Prostate gland (tissue), 2 donors: ENCODE measurements around the gene KMT2C. TPM values are rescaled to one million over a fixed set of nuclear protein-coding genes. Genes with fewer than 3 reads are reported as not detected.

Experiments
- DNase-seq: peaks from one replicate; pipeline ENCODE4 v3.0.0-alpha.2; 2019; ENCODE audit warnings: low spot score
- H3K27ac ChIP-seq, 2 donors: fragments of 200-600 bp; sonication (generic); 2 replicates each; pipeline ENCODE4 v1.5.1; 2017 to 2019
- H3K27me3 ChIP-seq: fragments of 200-600 bp; sonication (generic); replicated peaks from 2 replicates; pipeline ENCODE4 v1.5.1; 2019; ENCODE audit not compliant: insufficient read depth
- H3K36me3 ChIP-seq, 2 donors: fragments of 200-600 bp; sonication (generic); 1 replicate in 1 of 2; 2 replicates in 1 of 2; pipeline versions ENCODE4 v1.5.1 to v1.8.1; 2017 to 2019
- H3K4me1 ChIP-seq: fragments of 200-600 bp; sonication (generic); replicated peaks from 2 replicates; pipeline ENCODE4 v1.5.1; 2019
- H3K4me3 ChIP-seq, 2 donors: fragments of 200-600 bp; sonication (generic); 2 replicates each; pipeline ENCODE4 v1.5.1; 2017 to 2019
- H3K9me3 ChIP-seq: fragments of 200-600 bp; sonication (generic); 2 replicates; pipeline ENCODE4 v1.5.1; 2017
- CTCF ChIP-seq, 4 experiments: fragments of 200-600 bp in 2 of 4; fragments of 450-650 bp in 2 of 4; sonication (generic) in 2 of 4; IDR thresholded peaks; 1 replicate in 3 of 4; 2 replicates in 1 of 4; pipeline ENCODE4 v1.5.1; 2016 to 2019; ENCODE audit warnings: antibody characterized with exemption in 4 of 4, mild to moderate bottlenecking in 2 of 4, moderate library complexity in 2 of 4
- POLR2A ChIP-seq: fragments of 450-650 bp; IDR thresholded peaks from one replicate; pipeline ENCODE4 v1.6.1; 2016; ENCODE audit warnings: antibody characterized with exemption, mild to moderate bottlenecking
- POLR2AphosphoS5 ChIP-seq: sonication (generic); formaldehyde crosslinking; IDR thresholded peaks from one replicate; pipeline ENCODE4 v1.6.1; 2017; ENCODE audit warnings: antibody characterized with exemption
- WGBS: methylation state at CpG from one replicate; pipeline ENCODE4 v1.1.5; 2018; 5-methylcytosine and 5-hydroxymethylcytosine counted together
- intact Hi-C: fragments of 100-400 bp; cut with DNase I; formaldehyde crosslinking; loops from one replicate; pipeline ENCODE4 v1.14.2; 2022
- total RNA-seq, 2 donors: library from RNA; depleted of rRNA; stranded (reverse); fragments of >200 nt; gene quantifications; one replicate each; pipeline ENCODE4 v1.1.0, GENCODE V29; 2016

The KMT2C gene
- total RNA-seq, 2 donors from 2014 or later: 70.8 to 118 TPM

DNA sequence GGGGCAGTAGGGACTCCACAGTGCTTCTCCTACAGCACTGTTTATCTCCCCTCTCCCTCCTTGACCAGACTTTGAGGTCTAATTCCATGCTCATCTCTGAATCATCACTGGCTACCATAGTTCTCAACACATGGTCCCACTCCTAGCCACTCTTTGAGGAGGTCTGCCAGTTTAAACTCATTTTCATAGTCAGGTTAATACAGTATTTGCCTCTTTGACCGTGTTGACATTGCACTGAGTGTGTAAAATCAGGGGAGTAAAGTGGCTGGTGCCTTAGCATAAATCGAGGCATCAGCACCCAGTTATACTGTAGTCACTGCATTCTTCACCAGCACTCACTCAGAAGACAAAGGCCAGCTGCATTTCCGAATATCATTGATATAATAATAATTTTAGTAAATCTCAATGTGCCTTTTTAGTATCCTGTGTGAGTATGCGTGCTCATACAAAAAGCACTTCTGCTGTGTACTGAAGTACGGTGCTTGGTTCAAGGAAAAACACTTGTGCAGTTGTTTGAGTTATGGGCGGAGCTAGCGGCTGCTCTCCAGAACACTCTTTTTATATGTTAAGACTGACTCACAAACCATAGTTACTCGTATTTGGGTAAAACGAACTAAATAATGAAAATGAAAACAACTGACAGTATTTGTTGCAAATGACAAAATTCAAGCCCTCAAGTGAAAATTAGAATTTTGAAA, 320.6 kb downstream of the KMT2C start:
- Histone ChIP-seq H3K4me3 (no peak overlapping the region), H3K36me3 (no peaks in the 10 kb centered on the region), H3K9me3 (no peaks in the 10 kb centered on the region), H3K27ac (no peak overlapping the region), H3K4me1 (no peaks in the 10 kb centered on the region), H3K27me3 (no peaks in the 10 kb centered on the region)
- intact Hi-C loops: no loop called here
- no peak for DNase-seq
- TF ChIP-seq CTCF (IDR thresholded peaks at IDR 0.05) (no peak), POLR2AphosphoS5 (no peak), POLR2A (no peak)
- WGBS: 81% methylated on average over 9 of the region's 9 CpGs

DNA sequence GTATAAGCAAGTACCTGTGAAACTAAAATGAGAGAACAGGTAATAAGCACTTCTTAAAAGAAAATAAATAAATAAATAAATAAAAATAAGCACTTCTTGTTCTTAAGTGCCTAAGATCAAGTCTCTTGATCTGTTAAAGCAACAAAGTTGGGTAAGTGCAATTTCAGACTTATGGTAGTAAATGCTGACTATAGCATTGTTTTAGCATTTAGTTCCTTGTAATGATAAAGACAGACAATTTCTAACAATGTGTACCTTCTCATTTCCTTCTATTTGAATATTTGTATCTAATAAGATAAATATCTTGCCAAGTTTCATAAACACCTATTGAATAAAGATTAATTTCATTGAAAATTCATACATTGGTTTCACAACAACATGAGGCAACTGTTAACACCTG, 323.0 kb downstream of the KMT2C start:
- Histone ChIP-seq H3K4me3 (no peak overlapping the region), H3K27me3 (no peaks in the 10 kb centered on the region), H3K27ac (no peak overlapping the region), H3K9me3 (no peaks in the 10 kb centered on the region), H3K36me3 (no peaks in the 10 kb centered on the region), H3K4me1 (no peaks in the 10 kb centered on the region)
- intact Hi-C loops: no loop called here
- TF ChIP-seq POLR2A (no peak), POLR2AphosphoS5 (no peak), CTCF (IDR thresholded peaks at IDR 0.05) (no peak)
- DNase-seq: no peak

GRCh38 chr7:152108359-152108758, 327.4 kb downstream of the KMT2C start:
- no peak overlapping the region for H3K4me3 ChIP-seq
- TF ChIP-seq POLR2A (no peak), POLR2AphosphoS5 (no peak), CTCF (IDR thresholded peaks at IDR 0.05) (no peak)
- H3K9me3 ChIP-seq: no peaks in the 10 kb centered on the region
- 53% methylated on average over 7 of the region's 7 CpGs for WGBS
- no peaks in the 10 kb centered on the region for H3K27me3 ChIP-seq
- H3K4me1 ChIP-seq: no peaks in the 10 kb centered on the region
- no peak overlapping the region for H3K27ac ChIP-seq
- no peak for DNase-seq
- H3K36me3 ChIP-seq: no peaks in the 10 kb centered on the region
- intact Hi-C loops: no loop called here

DNA sequence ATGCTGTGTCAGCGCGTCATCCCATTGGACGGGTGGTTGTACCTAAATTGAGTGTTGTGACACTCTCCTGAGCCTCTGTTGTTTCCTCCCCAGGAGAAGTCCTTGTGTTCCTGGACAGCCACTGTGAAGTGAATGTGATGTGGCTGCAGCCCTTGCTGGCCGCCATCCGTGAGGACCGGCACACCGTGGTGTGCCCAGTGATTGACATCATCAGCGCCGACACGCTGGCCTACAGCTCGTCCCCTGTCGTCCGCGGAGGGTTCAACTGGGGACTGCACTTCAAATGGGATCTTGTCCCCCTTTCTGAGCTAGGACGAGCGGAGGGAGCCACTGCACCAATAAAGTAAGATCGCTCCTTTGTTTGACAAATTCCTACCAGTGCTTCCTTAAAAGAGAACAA, 327.9 kb downstream of the KMT2C start:
- H3K4me1 ChIP-seq: no peaks in the 10 kb centered on the region
- WGBS: 90% methylated on average over 17 of the region's 17 CpGs
- no peaks in the 10 kb centered on the region for H3K9me3 ChIP-seq
- intact Hi-C loops: no loop called here
- H3K27me3 ChIP-seq: no peaks in the 10 kb centered on the region
- TF ChIP-seq POLR2AphosphoS5 (no peak), POLR2A (no peak), CTCF (IDR thresholded peaks at IDR 0.05) (no peak)
- no peak for DNase-seq
- H3K36me3 ChIP-seq: no peaks in the 10 kb centered on the region
- H3K27ac ChIP-seq: no peak overlapping the region
- H3K4me3 ChIP-seq: no peak overlapping the region

- no peaks in the 10 kb centered on the region for H3K9me3 ChIP-seq
- no peak for DNase-seq
- no peak overlapping the region for H3K27ac ChIP-seq
- WGBS: 63% methylated on average over 4 of the region's 4 CpGs
- H3K4me1 ChIP-seq: no peaks in the 10 kb centered on the region
- no peaks in the 10 kb centered on the region for H3K27me3 ChIP-seq
- TF ChIP-seq CTCF (IDR thresholded peaks at IDR 0.05): no peak
- no peak for TF ChIP-seq POLR2A
- no peak for TF ChIP-seq POLR2AphosphoS5
- no peaks in the 10 kb centered on the region for H3K36me3 ChIP-seq
- no peak overlapping the region for H3K4me3 ChIP-seq
- intact Hi-C loops: no loop called here
Measured at GRCh38 chr7:152106990-152107389, 328.8 kb downstream of the KMT2C start.
